Fibroblast of lung (primary cell): Measurements from ENCODE around the gene PRAMEF13.
"Not testable (repeated sequence)": the region's sequence is repeated elsewhere in the genome, so short reads cannot be mapped to it uniquely, and the experiment has no call there.

Experiments used
- CTCF ChIP-seq, 2 donors: IDR thresholded peaks in 1 of 2; conservative IDR thresholded peaks in 1 of 2; 1 replicate in 1 of 2; 2 replicates in 1 of 2; pipeline ENCODE4 v1.5.1; 2011 to 2012; ENCODE audit warnings: low read length in 2 of 2, control low read depth in 1 of 2, inconsistent platforms in 1 of 2, low read depth in 1 of 2, mild to moderate bottlenecking in 1 of 2
- EZH2 ChIP-seq: IDR thresholded peaks from 2 replicates; pipeline ENCODE4 v1.5.1; 2012; ENCODE audit warnings: low read length, control low read depth, mild to moderate bottlenecking; ENCODE audit errors: missing control alignments

GRCh38 chr1:13201309-13201708 lies at the start of gene PRAMEF13:
- not testable (repeated sequence) for TF ChIP-seq CTCF (conservative IDR thresholded peaks at IDR 0.05 in 1 of 2, IDR thresholded peaks at IDR 0.05 in 1 of 2; ENCODE audit: low read depth in 1 of 2, low read length in 2 of 2); EZH2
